Raji (cell line): ENCODE measurements around the gene RRM2.

Source experiments
- POLR2A ChIP-seq: IDR thresholded peaks from 2 replicates; pipeline ENCODE4 v1.6.1; 2011; ENCODE audit warnings: low read depth, low read length, control low read depth; ENCODE audit not compliant: insufficient read depth

Gene RRM2

DNA sequence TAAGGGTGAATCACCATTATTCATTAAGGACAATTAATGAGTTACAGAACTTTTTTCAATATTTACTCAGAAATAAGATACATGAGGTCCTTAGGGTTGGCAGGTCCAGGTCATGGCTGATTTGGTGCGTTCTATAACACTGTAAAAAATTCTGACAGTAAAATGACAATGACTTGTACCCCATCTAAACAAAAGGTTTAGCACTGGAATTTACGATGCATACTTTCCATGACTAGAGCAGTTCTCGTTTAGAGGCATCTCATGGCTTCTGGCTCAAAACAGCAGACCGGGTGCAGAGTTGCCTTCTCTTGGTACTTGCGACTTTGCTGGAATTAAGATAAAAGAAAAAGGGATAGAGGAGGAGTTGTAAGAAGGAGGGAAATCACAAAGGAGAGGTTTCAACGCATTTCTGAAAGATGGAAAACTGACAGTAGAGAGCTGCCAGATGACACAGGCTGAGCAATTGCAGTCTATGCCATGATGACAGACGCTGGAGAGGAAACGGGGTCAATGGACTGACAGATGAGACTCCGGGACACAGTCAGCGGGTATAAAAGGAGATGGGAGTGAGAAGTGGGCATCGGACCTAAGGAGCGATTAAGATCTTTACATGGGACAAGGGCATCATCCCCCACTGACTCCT lies 38.2 kb upstream of the RRM2 start:
- no peak for TF ChIP-seq POLR2A

- no peak for TF ChIP-seq POLR2A
These were observed 37.4 kb upstream of the RRM2 start for GRCh38 chr2:10085043-10085667.

- no peak for TF ChIP-seq POLR2A
These were observed 36.9 kb upstream of the RRM2 start for GRCh38 chr2:10085668-10086059.

DNA sequence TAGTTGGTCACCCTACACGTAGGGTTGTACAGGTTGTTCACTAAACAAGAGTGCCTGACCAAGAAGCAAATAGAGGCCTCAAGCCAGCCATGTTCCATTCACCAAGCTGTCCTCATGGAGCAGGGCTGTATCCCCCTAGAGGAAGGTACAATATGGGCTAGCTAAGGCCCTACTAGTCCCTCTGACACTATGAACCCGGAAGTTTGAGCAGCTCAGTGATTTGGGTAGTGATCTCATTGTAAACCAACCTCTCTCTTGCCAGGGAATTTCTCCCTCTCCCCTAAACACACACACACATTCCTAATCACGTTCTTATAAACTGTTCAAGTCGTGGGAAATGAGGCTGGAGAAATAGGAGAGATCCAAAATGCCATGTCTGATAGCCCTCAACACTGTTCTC lies 35.6 kb upstream of the RRM2 start:
- no peak for TF ChIP-seq POLR2A

GRCh38 chr2:10087360-10087759 lies 35.2 kb upstream of the RRM2 start:
- TF ChIP-seq POLR2A: no peak

DNA sequence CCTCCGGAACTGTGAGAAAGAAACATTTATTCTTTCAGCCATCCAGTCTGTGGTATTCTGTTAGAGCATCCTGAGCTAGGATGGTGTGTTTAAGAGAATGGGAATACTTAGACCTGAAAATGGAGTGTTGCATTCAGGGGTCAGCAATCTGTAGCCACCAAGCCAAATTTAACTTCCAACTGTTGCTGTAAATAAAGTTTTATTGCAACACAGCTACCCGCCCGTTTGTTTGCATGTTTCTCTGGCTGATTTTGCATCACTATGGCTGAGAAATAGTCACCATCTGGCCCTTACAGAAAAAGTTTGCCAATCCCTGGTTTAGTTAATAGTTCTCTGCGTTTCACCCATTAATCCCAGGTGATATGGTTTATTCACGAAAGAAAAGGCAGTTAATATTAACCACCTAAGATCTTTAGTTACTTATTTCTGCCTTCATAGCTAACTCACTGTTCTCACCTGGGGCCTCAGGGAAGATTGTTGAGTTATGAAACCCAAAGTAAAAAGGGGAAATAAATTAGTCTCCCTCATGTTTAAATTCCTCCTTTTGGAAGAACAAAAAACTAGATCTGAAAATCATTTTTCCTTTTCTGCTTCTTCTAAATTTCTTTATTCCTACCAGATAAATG lies 32.9 kb upstream of the RRM2 start:
- TF ChIP-seq POLR2A: no peak

GRCh38 chr2:10091182-10091888 lies 31.2 kb upstream of the RRM2 start:
- TF ChIP-seq POLR2A: no peak

DNA sequence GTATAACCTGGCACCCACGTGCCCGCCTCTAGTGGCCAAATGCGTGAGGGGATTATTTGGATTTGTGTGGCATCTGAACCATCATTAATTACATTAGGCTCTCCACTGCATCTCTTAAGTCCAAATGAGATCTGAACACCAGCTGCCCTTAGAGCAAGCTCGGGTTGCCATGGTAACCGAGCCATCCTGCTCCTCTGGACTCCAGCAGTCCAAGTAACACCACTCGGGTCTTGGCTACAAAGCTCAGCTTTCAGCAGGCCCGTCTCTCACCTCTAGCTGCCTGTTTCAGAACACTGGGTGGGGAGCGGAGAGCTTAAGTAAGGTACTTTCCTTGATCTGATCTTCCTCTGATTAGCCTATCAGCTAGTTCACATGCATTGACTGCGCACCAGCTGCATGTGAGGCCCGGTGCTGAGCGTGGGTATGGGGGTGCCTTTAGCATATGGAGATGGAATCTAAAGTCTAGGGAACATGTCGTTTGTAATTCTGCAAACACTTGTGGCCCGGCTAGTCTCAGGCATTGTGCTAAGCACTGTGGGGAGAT lies 28.2 kb upstream of the RRM2 start:
- no peak for TF ChIP-seq POLR2A

GRCh38 chr2:10095175-10095574 lies 27.4 kb upstream of the RRM2 start:
- no peak for TF ChIP-seq POLR2A

DNA sequence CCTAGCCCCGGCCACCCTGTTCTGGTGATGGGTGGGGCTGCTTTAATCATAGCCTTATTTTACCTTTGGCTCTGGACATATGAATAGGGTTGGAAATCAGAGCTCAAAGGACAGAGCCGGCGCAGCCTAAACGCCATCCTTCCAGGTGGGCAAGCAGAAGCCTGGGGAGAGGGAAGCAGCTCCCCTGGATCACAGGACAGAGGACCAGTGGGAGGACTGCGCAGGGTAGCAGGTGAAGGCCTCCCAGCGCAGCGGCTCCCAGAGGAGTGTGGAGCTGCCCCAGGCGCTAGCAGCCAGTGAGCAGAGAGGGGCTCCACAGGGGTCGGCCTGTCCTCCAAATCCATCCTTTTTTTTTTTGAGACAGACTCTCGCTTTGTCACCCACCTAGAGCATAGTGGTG lies 25.9 kb upstream of the RRM2 start:
- no peak for TF ChIP-seq POLR2A

GRCh38 chr2:10097352-10098148 lies 25.0 kb upstream of the RRM2 start:
- no peak for TF ChIP-seq POLR2A

DNA sequence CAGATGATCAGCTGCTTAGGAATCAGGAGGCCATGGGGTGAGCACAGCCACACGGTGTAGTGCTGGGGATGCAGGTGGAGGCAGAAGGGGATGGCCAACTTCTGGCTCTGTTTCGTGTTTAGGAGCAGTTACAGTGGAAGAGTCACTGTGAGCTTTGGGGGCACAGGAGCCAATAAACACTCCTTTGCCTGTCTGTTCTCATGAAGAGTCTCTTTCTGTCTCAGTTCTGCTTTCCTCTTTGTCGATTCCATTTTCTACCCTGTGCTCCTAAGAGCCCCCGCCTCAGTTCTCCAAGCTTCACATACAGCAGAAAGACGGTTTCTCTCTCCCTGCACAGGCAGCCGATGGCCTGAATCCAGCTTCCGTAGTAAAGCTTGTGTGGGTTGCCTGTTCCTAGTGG lies 21.0 kb upstream of the RRM2 start:
- no peak for TF ChIP-seq POLR2A

GRCh38 chr2:10103179-10103578 lies 19.4 kb upstream of the RRM2 start:
- no peak for TF ChIP-seq POLR2A

- no peak for TF ChIP-seq POLR2A
These were observed 13.2 kb upstream of the RRM2 start for GRCh38 chr2:10109311-10109710.

- no peak for TF ChIP-seq POLR2A
These were observed 3.6 kb upstream of the RRM2 start for GRCh38 chr2:10119027-10119325.
